HepG2 (cell line): ENCODE data around the gene PRKCB. TPM values are rescaled to one million over a fixed set of nuclear protein-coding genes. Genes with fewer than 3 reads are reported as not detected.

ENCODE experiments used
- ATAC-seq: fragments of 200-7000 bp; cut with Tn5 transposase; 3 replicates; pipeline ENCODE4 v1.9.1; 2020; ENCODE audit warnings: mild to moderate bottlenecking, moderate library complexity
- BruUV-seq: library from RNA; stranded (reverse); fragments of 400-500 nt; replicated peaks from 2 replicates; lab custom pipeline; 2021; lab: Mats Ljungman, UMichigan
- CTCF ChIA-PET: fragments of 300-600 bp; formaldehyde crosslinking; extraction: SDS; loops from one replicate; lab custom pipeline; 2021; ENCODE audit warnings: low total read pairs, inconsistent platforms, low intra/inter-chr PET ratio; lab: Yijun Ruan, JAX
- POLR2A ChIA-PET: fragments of 350-600 bp; sonication (Branson Sonifier 250); formaldehyde crosslinking; loops from one replicate; lab custom pipeline; 2020; ENCODE audit warnings: antibody characterized with exemption, inconsistent platforms; lab: Yijun Ruan, JAX
- DNase-seq: peaks from one replicate; pipeline ENCODE4 v3.0.0-alpha.2; 2015; ENCODE audit warnings: low spot score
- FAIRE-seq: peaks from 3 replicates; lab custom pipeline; 2011; peaks lifted over from hg19 to GRCh38; lab: Jason Lieb, UNC
- H2AFZ ChIP-seq: one replicate; pipeline ENCODE4 v1.6.1; 2011; ENCODE audit warnings: low read length, inconsistent platforms
- H3K27ac ChIP-seq: fragments of 300-600 bp; 3 replicates; pipeline ENCODE4 v1.8.0; 2011; ENCODE audit warnings: mixed run types, mild to moderate bottlenecking, mixed read lengths, low read length, inconsistent platforms; ENCODE audit not compliant: insufficient read depth; ENCODE audit errors: extremely low read length
- H3K27me3 ChIP-seq, 2 experiments: fragments of 200-600 bp in 1 of 2; 2 replicates in 1 of 2; 3 replicates in 1 of 2; pipeline versions ENCODE4 v1.6.0 to v1.8.0; 2011; ENCODE audit warnings: low read length in 2 of 2, mild to moderate bottlenecking in 2 of 2, moderate library complexity in 2 of 2, inconsistent platforms in 1 of 2; ENCODE audit not compliant: insufficient read depth in 2 of 2, control insufficient read depth in 1 of 2
- H3K36me3 ChIP-seq, 2 experiments: fragments of 200-600 bp in 1 of 2; replicated peaks in 1 of 2; 2 replicates in 1 of 2; 3 replicates in 1 of 2; pipeline versions ENCODE4 v1.5.1 to v1.8.0; 2011; ENCODE audit warnings: low read length in 2 of 2, inconsistent platforms in 1 of 2; ENCODE audit not compliant: insufficient read depth in 2 of 2, control insufficient read depth in 1 of 2
- H3K4me1 ChIP-seq: 2 replicates; pipeline ENCODE4 v1.5.1; 2012; ENCODE audit warnings: low read length, inconsistent platforms; ENCODE audit not compliant: insufficient read depth
- H3K4me2 ChIP-seq: 2 replicates; pipeline ENCODE4 v1.6.0; 2011; ENCODE audit warnings: low read depth, low read length, inconsistent platforms
- H3K4me3 ChIP-seq, 3 experiments: fragments of 200-600 bp in 1 of 3; sonication (generic), shearing (Covaris generic) in 1 of 3; replicated peaks in 1 of 3; 2 replicates each; pipeline ENCODE4 v1.5.1; 2011 to 2016; ENCODE audit warnings: low read length in 3 of 3, inconsistent platforms in 2 of 3, low read depth in 2 of 3, mild to moderate bottlenecking in 2 of 3, control low read depth in 1 of 3, mixed read lengths in 1 of 3; ENCODE audit not compliant: insufficient read depth in 1 of 3
- H3K79me2 ChIP-seq: one replicate; pipeline ENCODE4 v1.6.1; 2011; ENCODE audit warnings: low read length, inconsistent platforms; ENCODE audit not compliant: insufficient read depth
- H3K9ac ChIP-seq: 2 replicates; pipeline ENCODE4 v1.6.0; 2011; ENCODE audit warnings: mild to moderate bottlenecking, low read depth, low read length, inconsistent platforms; ENCODE audit not compliant: insufficient read depth
- H3K9me3 ChIP-seq: 2 replicates; pipeline ENCODE4 v1.5.1; 2012; ENCODE audit warnings: mild to moderate bottlenecking, low read length
- H4K20me1 ChIP-seq: 2 replicates; pipeline ENCODE4 v1.6.0; 2011; ENCODE audit warnings: inconsistent platforms, mild to moderate bottlenecking, low read length, moderate library complexity; ENCODE audit not compliant: insufficient read depth
- CBFB ChIP-seq: sonication (generic); formaldehyde crosslinking; IDR thresholded peaks from 2 replicates; pipeline ENCODE4 v1.4.0; 2020; ENCODE audit warnings: missing genetic modification reagents
- HES4 ChIP-seq: sonication (generic); formaldehyde crosslinking; IDR thresholded peaks from 2 replicates; pipeline ENCODE4 v1.9.0; 2021; ENCODE audit warnings: mild to moderate bottlenecking, missing genetic modification reagents, borderline replicate concordance
- JUN ChIP-seq: sonication (generic); formaldehyde crosslinking; IDR thresholded peaks from 2 replicates; pipeline ENCODE4 v1.4.0; 2020; ENCODE audit warnings: mild to moderate bottlenecking, missing genetic modification reagents
- RAD51 ChIP-seq: fragments of 450-650 bp; IDR thresholded peaks from 2 replicates; pipeline ENCODE4 v1.6.1; 2016; ENCODE audit warnings: borderline replicate concordance
- ZHX2 ChIP-seq, 2 experiments: sonication (generic) in 1 of 2; formaldehyde crosslinking in 1 of 2; IDR thresholded peaks; 2 replicates each; pipeline versions ENCODE4 v1.6.1 to v1.9.0; 2014 to 2022; ENCODE audit warnings: antibody characterized with exemption in 1 of 2, borderline replicate concordance in 1 of 2, inconsistent platforms in 1 of 2, low read depth in 1 of 2, missing genetic modification reagents in 1 of 2
- ZNF382 ChIP-seq: sonication (generic); formaldehyde crosslinking; IDR thresholded peaks from 2 replicates; pipeline ENCODE4 v1.5.0; 2020; ENCODE audit warnings: missing genetic modification reagents, mild to moderate bottlenecking, borderline replicate concordance
- ZNF670 ChIP-seq: sonication (generic); formaldehyde crosslinking; IDR thresholded peaks from 2 replicates; pipeline ENCODE4 v1.8.0; 2022; ENCODE audit warnings: mild to moderate bottlenecking, missing genetic modification reagents, borderline replicate concordance
- ZNF782 ChIP-seq: sonication (generic); formaldehyde crosslinking; IDR thresholded peaks from 2 replicates; pipeline ENCODE4 v1.4.0; 2020; ENCODE audit warnings: missing genetic modification reagents, mild to moderate bottlenecking, borderline replicate concordance
- ZNF883 ChIP-seq: sonication (generic); formaldehyde crosslinking; IDR thresholded peaks from 2 replicates; pipeline ENCODE4 v1.5.1; 2020; ENCODE audit warnings: mild to moderate bottlenecking, missing genetic modification reagents; ENCODE audit errors: not compliant biosample characterization
- WGBS: methylation state at CpG from one replicate; pipeline ENCODE4 v1.1.6; 2017; ENCODE audit warnings: low lambda C conversion rate; 5-methylcytosine and 5-hydroxymethylcytosine counted together
- in situ Hi-C: cut with HindIII; loops from 2 replicates; pipeline ENCODE4 v1.10.0; 2017; ENCODE audit warnings: low pct_unique_long_range_greater_than_20kb; ENCODE audit not compliant: extremely low pct_ligation_motif_present
- intact Hi-C: fragments of 100-400 bp; cut with micrococcal nuclease; formaldehyde crosslinking; loops from one replicate; pipeline ENCODE4 v1.10.0; 2022; ENCODE audit not compliant: unreplicated experiment
- polyA plus RNA-seq, 8 experiments: library from polyadenylated mRNA; depleted of rRNA in 3 of 8; stranded (reverse) in 7 of 8; unstranded in 1 of 8; fragments of >200 nt; fragmentation: Illumina TruSeq in 4 of 8; extraction: Trizol in 4 of 8; gene quantifications; 2 replicates each; pipeline versions ENCODE4 v1.2.1 to v1.2.3, GENCODE V29; 2011 to 2016; ENCODE audit warnings: low read depth in 4 of 8, missing spikeins in 1 of 8, mixed read lengths in 1 of 8; ENCODE audit not compliant: insufficient read depth in 1 of 8
- total RNA-seq, 5 experiments: library from RNA; depleted of rRNA; stranded (reverse); fragments of >200 nt; fragmentation: Illumina TruSeq; extraction: Trizol; gene quantifications; 2 replicates each; pipeline ENCODE4 v1.2.3, GENCODE V29; 2016; ENCODE audit warnings: low read depth in 1 of 5
- TF ChIP-seq, protein P1 (sequence below): sonication (generic); formaldehyde crosslinking; IDR thresholded peaks from 2 replicates; pipeline ENCODE4 v1.5.0; 2020; ENCODE audit warnings: mild to moderate bottlenecking, missing genetic modification reagents

PRKCB gene
- total and polyA plus RNA-seq, 2 of the 13 experiments (the other 11 are each of a cell fraction or from before 2014, with no cell fraction given) = 0.01 TPM; not detected in 1

- POLR2A ChIA-PET = no interaction called here
- no peaks in the 10 kb centered on the region for H3K9me3 ChIP-seq
- no peaks in the 10 kb centered on the region for H4K20me1 ChIP-seq
- TF ChIP-seq, protein P1, sequence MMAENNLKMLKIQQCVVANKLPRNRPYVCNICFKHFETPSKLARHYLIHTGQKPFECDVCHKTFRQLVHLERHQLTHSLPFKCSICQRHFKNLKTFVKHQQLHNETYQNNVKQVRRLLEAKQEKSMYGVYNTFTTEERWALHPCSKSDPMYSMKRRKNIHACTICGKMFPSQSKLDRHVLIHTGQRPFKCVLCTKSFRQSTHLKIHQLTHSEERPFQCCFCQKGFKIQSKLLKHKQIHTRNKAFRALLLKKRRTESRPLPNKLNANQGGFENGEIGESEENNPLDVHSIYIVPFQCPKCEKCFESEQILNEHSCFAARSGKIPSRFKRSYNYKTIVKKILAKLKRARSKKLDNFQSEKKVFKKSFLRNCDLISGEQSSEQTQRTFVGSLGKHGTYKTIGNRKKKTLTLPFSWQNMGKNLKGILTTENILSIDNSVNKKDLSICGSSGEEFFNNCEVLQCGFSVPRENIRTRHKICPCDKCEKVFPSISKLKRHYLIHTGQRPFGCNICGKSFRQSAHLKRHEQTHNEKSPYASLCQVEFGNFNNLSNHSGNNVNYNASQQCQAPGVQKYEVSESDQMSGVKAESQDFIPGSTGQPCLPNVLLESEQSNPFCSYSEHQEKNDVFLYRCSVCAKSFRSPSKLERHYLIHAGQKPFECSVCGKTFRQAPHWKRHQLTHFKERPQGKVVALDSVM = no peak
- TF ChIP-seq ZNF883 (no peak), ZNF670 (CRISPR knock-in tag) (no peak), ZHX2 (IDR thresholded peaks at IDR 0.05; ENCODE audit: low read depth) (no peak), ZHX2 (CRISPR knock-in tag; IDR thresholded peaks at IDR 0.05; ENCODE audit: borderline replicate concordance) (no peak), ZNF782 (CRISPR knock-in tag) (no peak), RAD51 (no peak), HES4 (no peak), CBFB (CRISPR knock-in tag) (no peak), ZNF382 (no peak), JUN (CRISPR knock-in tag) (no peak)
- no peak overlapping the region for H3K27ac ChIP-seq
- H2AFZ ChIP-seq = no peak overlapping the region
- H3K9ac ChIP-seq = no peak overlapping the region
- ATAC-seq (no peak), DNase-seq (no peak), FAIRE-seq (no peak)
- no peaks in the 10 kb centered on the region for H3K36me3 ChIP-seq
- in situ Hi-C loops = loop anchor here (10.0 kb wide), 1 partner anchor 181 kb away; the partner anchor contains the start of gene CACNG3
- no peak overlapping the region for H3K4me2 ChIP-seq
- CTCF ChIA-PET = no interaction called here
- no TSS peak for BruUV-seq
- intact Hi-C loops = no loop called here
- WGBS = 17% methylated on average over 8 of the region's 8 CpGs
- no peak overlapping the region for H3K4me3 ChIP-seq
- no peaks in the 10 kb centered on the region for H3K27me3 ChIP-seq
- H3K4me1 ChIP-seq = no peaks in the 10 kb centered on the region
- H3K79me2 ChIP-seq = no peaks in the 10 kb centered on the region
Measured at GRCh38 chr16:24073321-24073720, 237.5 kb downstream of the PRKCB start.
